HL-60 (cell line): Measurements from ENCODE around the gene OPALIN.
A peak's percentile ranks its signal among the peaks of the same experiment; 100 is the strongest.
"Not testable (repeated sequence)": the region's sequence is repeated elsewhere in the genome, so short reads cannot be mapped to it uniquely, and the experiment has no call there.

ENCODE experiments used
- DNase-seq, 2 experiments: peaks; one replicate each; pipeline ENCODE4 v3.0.0-alpha.2; 2010 to 2020; ENCODE audit warnings: low read depth in 1 of 2, low spot score in 1 of 2
- H3K27ac ChIP-seq: fragments of 250-450 bp; sonication (Bioruptor Pico); replicated peaks from 2 replicates; pipeline ENCODE4 v1.5.1; 2020; ENCODE audit warnings: mild to moderate bottlenecking, moderate library complexity
- H3K27me3 ChIP-seq: fragments of 250-450 bp; sonication (Bioruptor Pico); 2 replicates; pipeline ENCODE4 v1.5.1; 2021; ENCODE audit warnings: mild to moderate bottlenecking, moderate library complexity; ENCODE audit not compliant: insufficient read depth, poor library complexity, severe bottlenecking
- H3K4me3 ChIP-seq: replicated peaks from 2 replicates; pipeline ENCODE4 v1.5.1; 2011; ENCODE audit warnings: mild to moderate bottlenecking, control low read depth, low read length; ENCODE audit not compliant: insufficient read depth
- GABPA ChIP-seq: IDR thresholded peaks from 2 replicates; pipeline ENCODE4 v1.6.1; 2012; ENCODE audit warnings: low read depth
- POLR2AphosphoS5 ChIP-seq: IDR thresholded peaks from 2 replicates; pipeline ENCODE4 v1.6.1; 2012; ENCODE audit warnings: low read depth
- SPI1 ChIP-seq: IDR thresholded peaks from 2 replicates; pipeline ENCODE4 v1.6.1; 2012; ENCODE audit warnings: low read depth, mild to moderate bottlenecking, borderline replicate concordance
- TF ChIP-seq, protein P1 (sequence below): IDR thresholded peaks from 2 replicates; pipeline ENCODE4 v1.6.1; 2012; ENCODE audit warnings: low read depth; ENCODE audit not compliant: insufficient replicate concordance
- TF ChIP-seq, protein P2 (sequence below): IDR thresholded peaks from one replicate; pipeline ENCODE4 v1.5.1; 2011; ENCODE audit warnings: low read length, control low read depth, inconsistent platforms; ENCODE audit not compliant: insufficient read depth

OPALIN gene

DNA sequence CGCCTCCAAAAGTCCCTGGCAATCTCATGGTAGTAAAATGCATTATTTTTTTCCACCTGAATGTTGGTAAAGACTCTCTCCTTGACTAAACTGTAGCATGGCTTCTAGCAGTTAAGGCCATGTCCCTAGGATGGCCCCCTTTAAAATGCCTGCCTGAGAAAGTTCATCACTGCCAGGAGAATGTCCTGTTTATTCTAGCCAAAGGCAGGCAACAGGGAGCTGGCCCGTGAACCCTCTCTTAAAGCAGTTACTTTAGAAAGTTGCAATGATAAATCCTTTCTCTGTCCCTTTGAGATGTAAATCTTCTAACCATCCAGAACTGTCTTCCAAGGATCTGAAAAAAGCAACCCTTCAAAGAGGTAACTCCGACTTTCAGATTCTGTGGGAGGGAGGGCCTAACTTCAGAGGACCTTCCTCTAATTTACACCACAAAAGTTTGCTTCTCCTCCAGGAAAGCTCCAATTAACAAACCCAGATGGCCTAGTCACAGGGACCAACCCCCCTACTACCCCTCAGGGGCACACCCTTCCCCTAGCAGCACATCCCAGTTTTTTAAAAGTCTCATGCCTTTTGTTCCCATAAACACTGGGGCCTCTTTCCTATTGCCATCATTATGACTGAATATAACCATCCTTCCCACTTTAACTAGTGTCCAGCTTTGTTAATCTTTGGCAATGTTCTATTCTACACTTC is 49.0 kb downstream of the OPALIN start:
- no peak for TF ChIP-seq GABPA
- TF ChIP-seq, protein P1, sequence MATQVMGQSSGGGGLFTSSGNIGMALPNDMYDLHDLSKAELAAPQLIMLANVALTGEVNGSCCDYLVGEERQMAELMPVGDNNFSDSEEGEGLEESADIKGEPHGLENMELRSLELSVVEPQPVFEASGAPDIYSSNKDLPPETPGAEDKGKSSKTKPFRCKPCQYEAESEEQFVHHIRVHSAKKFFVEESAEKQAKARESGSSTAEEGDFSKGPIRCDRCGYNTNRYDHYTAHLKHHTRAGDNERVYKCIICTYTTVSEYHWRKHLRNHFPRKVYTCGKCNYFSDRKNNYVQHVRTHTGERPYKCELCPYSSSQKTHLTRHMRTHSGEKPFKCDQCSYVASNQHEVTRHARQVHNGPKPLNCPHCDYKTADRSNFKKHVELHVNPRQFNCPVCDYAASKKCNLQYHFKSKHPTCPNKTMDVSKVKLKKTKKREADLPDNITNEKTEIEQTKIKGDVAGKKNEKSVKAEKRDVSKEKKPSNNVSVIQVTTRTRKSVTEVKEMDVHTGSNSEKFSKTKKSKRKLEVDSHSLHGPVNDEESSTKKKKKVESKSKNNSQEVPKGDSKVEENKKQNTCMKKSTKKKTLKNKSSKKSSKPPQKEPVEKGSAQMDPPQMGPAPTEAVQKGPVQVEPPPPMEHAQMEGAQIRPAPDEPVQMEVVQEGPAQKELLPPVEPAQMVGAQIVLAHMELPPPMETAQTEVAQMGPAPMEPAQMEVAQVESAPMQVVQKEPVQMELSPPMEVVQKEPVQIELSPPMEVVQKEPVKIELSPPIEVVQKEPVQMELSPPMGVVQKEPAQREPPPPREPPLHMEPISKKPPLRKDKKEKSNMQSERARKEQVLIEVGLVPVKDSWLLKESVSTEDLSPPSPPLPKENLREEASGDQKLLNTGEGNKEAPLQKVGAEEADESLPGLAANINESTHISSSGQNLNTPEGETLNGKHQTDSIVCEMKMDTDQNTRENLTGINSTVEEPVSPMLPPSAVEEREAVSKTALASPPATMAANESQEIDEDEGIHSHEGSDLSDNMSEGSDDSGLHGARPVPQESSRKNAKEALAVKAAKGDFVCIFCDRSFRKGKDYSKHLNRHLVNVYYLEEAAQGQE = no peak
- TF ChIP-seq, protein P2, sequence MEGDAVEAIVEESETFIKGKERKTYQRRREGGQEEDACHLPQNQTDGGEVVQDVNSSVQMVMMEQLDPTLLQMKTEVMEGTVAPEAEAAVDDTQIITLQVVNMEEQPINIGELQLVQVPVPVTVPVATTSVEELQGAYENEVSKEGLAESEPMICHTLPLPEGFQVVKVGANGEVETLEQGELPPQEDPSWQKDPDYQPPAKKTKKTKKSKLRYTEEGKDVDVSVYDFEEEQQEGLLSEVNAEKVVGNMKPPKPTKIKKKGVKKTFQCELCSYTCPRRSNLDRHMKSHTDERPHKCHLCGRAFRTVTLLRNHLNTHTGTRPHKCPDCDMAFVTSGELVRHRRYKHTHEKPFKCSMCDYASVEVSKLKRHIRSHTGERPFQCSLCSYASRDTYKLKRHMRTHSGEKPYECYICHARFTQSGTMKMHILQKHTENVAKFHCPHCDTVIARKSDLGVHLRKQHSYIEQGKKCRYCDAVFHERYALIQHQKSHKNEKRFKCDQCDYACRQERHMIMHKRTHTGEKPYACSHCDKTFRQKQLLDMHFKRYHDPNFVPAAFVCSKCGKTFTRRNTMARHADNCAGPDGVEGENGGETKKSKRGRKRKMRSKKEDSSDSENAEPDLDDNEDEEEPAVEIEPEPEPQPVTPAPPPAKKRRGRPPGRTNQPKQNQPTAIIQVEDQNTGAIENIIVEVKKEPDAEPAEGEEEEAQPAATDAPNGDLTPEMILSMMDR = no peak
- no peak for TF ChIP-seq SPI1
- TF ChIP-seq POLR2AphosphoS5 = no peak
- Histone ChIP-seq H3K27me3 (no peaks in the 10 kb centered on the region), H3K4me3 (no peak overlapping the region), H3K27ac (no peak overlapping the region)
- DNase-seq = no peak

DNA sequence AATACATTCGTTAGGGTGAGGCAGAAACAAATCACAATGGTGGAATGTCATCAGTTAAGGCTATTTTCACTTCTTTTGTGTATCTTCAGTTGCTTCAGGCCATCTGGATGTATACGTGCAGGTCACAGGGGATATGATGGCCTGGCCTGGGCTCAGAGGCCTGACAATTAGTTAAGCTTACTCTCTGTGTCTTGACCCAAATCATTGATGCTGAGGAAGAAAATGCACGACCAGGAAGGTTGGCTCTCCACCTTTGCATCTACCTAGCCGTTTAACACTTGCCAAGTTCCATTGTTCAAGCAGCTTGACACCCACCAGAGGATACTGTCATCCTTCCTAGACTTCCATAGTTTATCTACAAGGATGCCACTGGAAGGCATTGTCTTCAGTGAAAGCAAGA is 49.9 kb downstream of the OPALIN start:
- DNase-seq, H3K27ac ChIP-seq, H3K27me3 ChIP-seq, H3K4me3 ChIP-seq: not testable (repeated sequence)

DNA sequence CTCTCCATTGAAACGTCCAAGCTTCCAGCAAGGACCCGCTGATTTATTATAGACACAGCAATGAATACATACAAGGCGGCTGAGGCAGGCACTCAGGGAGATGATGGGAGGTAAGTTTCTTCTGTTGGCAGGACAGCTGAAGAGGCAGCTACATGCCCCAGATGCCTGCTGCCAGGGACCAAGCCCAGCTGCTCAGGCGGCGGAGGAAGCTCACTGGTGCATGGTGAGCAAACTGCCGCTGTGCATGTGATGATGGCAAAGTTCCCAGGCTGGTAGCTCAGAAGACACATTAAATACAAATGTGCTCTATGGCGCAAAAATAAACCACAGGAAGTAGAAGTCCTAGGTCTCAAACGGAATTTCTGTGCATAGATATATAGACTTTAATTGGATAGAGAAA is 52.3 kb downstream of the OPALIN start:
- H3K4me3 ChIP-seq = no peak overlapping the region
- H3K27ac ChIP-seq = no peak overlapping the region
- TF ChIP-seq POLR2AphosphoS5 = no peak
- TF ChIP-seq, protein P1 = no peak
- TF ChIP-seq, protein P2 = no peak
- TF ChIP-seq GABPA = no peak
- TF ChIP-seq SPI1 = no peak
- peak in 1 of 2 experiments; percentile 62 for DNase-seq
- no peaks in the 10 kb centered on the region for H3K27me3 ChIP-seq

DNA sequence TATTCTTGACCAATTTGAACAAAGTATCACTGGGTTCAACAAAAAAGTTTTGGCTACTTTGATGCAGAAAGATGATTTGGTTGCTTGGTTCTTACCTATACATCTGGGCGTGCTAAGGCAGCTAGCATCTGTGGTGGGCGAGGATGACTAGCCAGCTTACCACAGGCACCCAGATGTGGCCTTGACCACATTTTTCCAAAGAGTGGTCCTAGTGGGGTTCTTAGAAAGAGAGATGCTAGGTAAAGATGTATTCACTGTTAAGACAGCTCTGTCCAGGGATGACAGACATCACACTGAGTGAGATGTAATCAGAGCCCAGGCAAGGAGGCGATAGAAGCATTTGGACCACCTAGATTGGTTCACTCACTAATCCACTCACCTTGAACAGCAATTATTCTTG is 53.8 kb downstream of the OPALIN start:
- no peak overlapping the region for H3K4me3 ChIP-seq
- H3K27ac ChIP-seq = no peak overlapping the region
- no peaks in the 10 kb centered on the region for H3K27me3 ChIP-seq
- TF ChIP-seq SPI1 = no peak
- no peak for TF ChIP-seq POLR2AphosphoS5
- TF ChIP-seq GABPA = no peak
- TF ChIP-seq, protein P1 = no peak
- TF ChIP-seq, protein P2 = no peak
- DNase-seq = no peak
